ENCODE results near the gene OR2S2. TPM values are rescaled to one million over a fixed set of nuclear protein-coding genes. Genes with fewer than 3 reads are reported as not detected.

Gene OR2S2
- total RNA-seq, 1 donor from 2014 or later, result not detected

DNA sequence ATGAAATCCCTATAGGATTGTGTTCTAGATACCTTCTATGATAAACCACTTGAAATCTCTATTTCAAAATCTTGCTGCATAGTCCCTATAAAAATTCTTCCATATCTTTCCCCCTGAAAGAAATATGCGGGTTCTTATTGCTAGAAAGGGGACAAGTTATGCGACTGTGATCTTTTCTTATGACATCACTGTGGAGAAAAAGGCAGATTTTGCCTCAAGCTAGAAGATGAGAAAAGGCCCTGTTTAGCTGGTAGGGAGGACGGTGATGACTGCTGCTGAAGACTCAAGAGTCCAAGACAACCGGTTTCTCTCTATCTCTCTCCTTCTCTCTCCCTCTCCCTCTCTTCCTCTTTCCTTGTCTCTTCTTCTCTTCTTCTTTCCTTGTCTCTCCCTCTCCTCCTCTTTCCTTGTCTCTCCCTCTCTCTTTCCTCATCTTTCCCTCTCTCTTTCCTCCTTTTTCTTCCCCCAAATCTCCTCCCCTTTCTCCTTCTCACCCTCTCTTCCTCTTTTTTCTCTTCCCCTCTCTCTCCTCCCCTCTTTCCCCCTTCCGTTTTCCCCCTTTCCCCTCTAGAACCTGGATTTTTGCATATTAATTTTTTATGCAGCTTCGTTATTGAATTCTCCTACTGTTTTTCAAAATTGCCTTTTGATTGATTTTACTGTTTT is 5.3 kb downstream of the OR2S2 start:
- DNase-seq (ENCODE audit: low spot score), result no peak
- Mint-ChIP-seq H3K27ac (ENCODE audit: unreplicated experiment) (peak overlapping the region; percentile 75), H3K4me3 (ENCODE audit: unreplicated experiment) (no peak overlapping the region), H3K4me1 (ENCODE audit: unreplicated experiment) (peaks cover 29% of the 10 kb centered on the region), H3K9me3 (ENCODE audit: unreplicated experiment) (no peaks in the 10 kb centered on the region), H3K27me3 (ENCODE audit: unreplicated experiment) (peaks cover 4% of the 10 kb centered on the region), H3K36me3 (ENCODE audit: low read depth, unreplicated experiment) (no peaks in the 10 kb centered on the region)
- TF ChIP-seq, protein P1, sequence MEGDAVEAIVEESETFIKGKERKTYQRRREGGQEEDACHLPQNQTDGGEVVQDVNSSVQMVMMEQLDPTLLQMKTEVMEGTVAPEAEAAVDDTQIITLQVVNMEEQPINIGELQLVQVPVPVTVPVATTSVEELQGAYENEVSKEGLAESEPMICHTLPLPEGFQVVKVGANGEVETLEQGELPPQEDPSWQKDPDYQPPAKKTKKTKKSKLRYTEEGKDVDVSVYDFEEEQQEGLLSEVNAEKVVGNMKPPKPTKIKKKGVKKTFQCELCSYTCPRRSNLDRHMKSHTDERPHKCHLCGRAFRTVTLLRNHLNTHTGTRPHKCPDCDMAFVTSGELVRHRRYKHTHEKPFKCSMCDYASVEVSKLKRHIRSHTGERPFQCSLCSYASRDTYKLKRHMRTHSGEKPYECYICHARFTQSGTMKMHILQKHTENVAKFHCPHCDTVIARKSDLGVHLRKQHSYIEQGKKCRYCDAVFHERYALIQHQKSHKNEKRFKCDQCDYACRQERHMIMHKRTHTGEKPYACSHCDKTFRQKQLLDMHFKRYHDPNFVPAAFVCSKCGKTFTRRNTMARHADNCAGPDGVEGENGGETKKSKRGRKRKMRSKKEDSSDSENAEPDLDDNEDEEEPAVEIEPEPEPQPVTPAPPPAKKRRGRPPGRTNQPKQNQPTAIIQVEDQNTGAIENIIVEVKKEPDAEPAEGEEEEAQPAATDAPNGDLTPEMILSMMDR (IDR thresholded peaks at IDR 0.05; ENCODE audit: unreplicated experiment), result no peak

DNA sequence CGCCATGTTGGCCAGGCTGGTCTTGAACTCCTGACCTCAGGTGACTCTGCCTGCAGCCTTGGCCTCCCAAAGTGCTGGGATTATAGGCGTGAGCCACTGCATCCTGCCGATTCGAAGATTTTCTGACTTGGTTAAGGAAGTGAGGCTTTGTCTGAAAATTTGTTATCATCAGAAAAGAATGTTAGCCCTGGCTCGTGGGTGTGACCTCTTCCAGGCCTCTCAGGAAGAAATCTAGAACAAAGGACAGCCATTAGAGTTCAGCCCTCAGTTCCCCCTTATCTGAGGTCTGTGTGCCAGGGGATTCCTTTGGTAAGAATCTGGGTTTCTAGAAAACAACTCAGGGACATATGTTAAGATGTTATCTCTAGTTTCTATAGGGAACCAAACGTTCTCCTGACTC is 6.2 kb downstream of the OR2S2 start:
- peak overlapping the region; percentile 75 for H3K27ac Mint-ChIP-seq (ENCODE audit: unreplicated experiment)
- H3K36me3 Mint-ChIP-seq (ENCODE audit: low read depth, unreplicated experiment), result no peaks in the 10 kb centered on the region
- peaks cover 29% of the 10 kb centered on the region for H3K4me1 Mint-ChIP-seq (ENCODE audit: unreplicated experiment)
- no peaks in the 10 kb centered on the region for H3K9me3 Mint-ChIP-seq (ENCODE audit: unreplicated experiment)
- H3K4me3 Mint-ChIP-seq (ENCODE audit: unreplicated experiment), result no peak overlapping the region
- peaks cover 2% of the 10 kb centered on the region for H3K27me3 Mint-ChIP-seq (ENCODE audit: unreplicated experiment)
- no peak for DNase-seq (ENCODE audit: low spot score)
- TF ChIP-seq, protein P1 (IDR thresholded peaks at IDR 0.05; ENCODE audit: unreplicated experiment), result no peak

DNA sequence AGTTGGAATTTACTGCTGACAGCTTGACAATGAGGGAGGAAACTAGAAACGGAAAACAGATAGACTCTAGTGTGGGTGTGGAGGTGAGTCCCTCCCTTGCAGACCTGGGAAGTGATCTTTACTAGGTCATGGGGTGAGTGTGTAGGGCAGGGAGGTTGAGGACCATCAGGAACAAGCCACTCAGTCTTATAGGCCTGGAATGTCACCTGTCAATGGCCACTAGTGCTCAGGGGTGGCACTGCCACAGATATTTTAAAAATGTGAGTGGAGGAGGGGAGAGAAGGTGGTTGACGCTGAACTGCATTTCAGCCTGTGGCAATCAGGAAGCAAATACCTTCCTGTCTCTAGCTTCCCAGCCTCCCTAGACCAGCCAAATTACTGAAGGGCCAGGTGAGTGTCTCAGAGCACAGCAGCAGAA is 9.0 kb downstream of the OR2S2 start:
- H3K4me3 Mint-ChIP-seq (ENCODE audit: unreplicated experiment), result peak overlapping the region; percentile 14
- peaks cover 9% of the 10 kb centered on the region for H3K27me3 Mint-ChIP-seq (ENCODE audit: unreplicated experiment)
- peaks cover 49% of the 10 kb centered on the region for H3K4me1 Mint-ChIP-seq (ENCODE audit: unreplicated experiment)
- no peaks in the 10 kb centered on the region for H3K9me3 Mint-ChIP-seq (ENCODE audit: unreplicated experiment)
- TF ChIP-seq, protein P1 (IDR thresholded peaks at IDR 0.05; ENCODE audit: unreplicated experiment), result no peak
- peak overlapping the region; percentile 99 for H3K27ac Mint-ChIP-seq (ENCODE audit: unreplicated experiment)
- no peak for DNase-seq (ENCODE audit: low spot score)
- no peaks in the 10 kb centered on the region for H3K36me3 Mint-ChIP-seq (ENCODE audit: low read depth, unreplicated experiment)

DNA sequence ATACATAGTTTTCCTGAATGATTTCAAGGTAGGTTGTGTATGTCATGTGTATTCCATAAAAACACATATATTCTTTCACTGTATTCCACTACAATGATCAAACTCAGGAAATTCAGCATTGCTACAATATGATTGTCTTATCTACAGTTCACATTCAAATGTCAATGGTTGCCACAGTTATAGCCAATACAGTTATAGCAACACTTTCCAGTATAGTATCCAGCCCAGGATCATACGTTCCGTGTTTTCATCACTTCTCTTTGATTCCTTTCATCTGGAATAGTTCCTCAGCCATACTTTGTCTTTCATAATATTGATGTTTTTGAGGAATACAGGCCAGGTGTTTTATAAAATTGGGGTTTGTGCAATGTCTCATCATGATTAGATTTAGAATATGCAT is 9.5 kb downstream of the OR2S2 start:
- no peak for DNase-seq (ENCODE audit: low spot score)
- Mint-ChIP-seq H3K4me3 (ENCODE audit: unreplicated experiment) (peak overlapping the region; percentile 14), H3K9me3 (ENCODE audit: unreplicated experiment) (no peaks in the 10 kb centered on the region), H3K27ac (ENCODE audit: unreplicated experiment) (peak overlapping the region; percentile 99), H3K36me3 (ENCODE audit: low read depth, unreplicated experiment) (no peaks in the 10 kb centered on the region), H3K4me1 (ENCODE audit: unreplicated experiment) (peaks cover 50% of the 10 kb centered on the region), H3K27me3 (ENCODE audit: unreplicated experiment) (peaks cover 9% of the 10 kb centered on the region)
- TF ChIP-seq, protein P1 (IDR thresholded peaks at IDR 0.05; ENCODE audit: unreplicated experiment), result no peak

DNA sequence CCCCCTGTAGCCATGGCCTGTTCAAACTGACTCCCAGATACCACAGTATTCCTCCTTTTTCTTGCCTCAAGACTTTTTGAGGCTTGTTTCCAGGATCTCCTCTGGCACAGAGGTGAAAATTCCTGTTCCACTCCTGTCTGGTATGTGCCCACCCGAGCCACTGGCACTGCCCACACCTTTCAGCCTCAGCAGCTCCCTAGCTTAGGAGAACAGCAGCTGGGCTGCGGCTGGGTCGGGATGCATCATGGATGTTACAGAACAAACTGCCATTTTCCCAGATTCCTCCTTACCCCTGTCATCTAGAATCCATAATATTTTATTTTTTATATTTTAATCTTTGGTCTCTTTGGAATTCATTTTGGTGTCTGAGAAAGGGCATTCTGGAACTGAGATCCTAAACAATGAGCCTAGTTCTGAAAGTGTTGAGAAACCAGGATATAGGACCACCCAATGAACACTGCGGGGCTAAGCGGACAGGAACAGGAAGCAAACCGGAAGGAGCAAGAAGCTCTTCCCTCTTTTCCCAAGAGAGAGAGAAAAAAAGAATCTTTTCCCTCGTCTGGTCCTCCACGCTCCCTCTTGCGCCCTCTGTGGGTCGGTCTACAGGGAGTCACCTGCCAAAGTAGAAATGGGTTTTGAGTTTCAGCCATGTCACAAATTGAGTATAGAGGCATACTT is 12.5 kb downstream of the OR2S2 start:
- TF ChIP-seq, protein P1 (IDR thresholded peaks at IDR 0.05; ENCODE audit: unreplicated experiment), result peak; percentile 71
- Mint-ChIP-seq H3K4me3 (ENCODE audit: unreplicated experiment) (no peak overlapping the region), H3K9me3 (ENCODE audit: unreplicated experiment) (no peaks in the 10 kb centered on the region), H3K27me3 (ENCODE audit: unreplicated experiment) (peaks cover 11% of the 10 kb centered on the region), H3K36me3 (ENCODE audit: low read depth, unreplicated experiment) (no peaks in the 10 kb centered on the region), H3K4me1 (ENCODE audit: unreplicated experiment) (peaks cover 48% of the 10 kb centered on the region), H3K27ac (ENCODE audit: unreplicated experiment) (peak overlapping the region; percentile 92)
- peak; percentile 87 for DNase-seq (ENCODE audit: low spot score)

All from endothelial cell (in vitro differentiated cells).